Measurements from ENCODE around the gene RTKN. TPM values are rescaled to one million over a fixed set of nuclear protein-coding genes. Genes with fewer than 3 reads are reported as not detected.

The RTKN gene
- total RNA-seq, 2 donors from 2014 or later, result 36.1 to 80.8 TPM

DNA sequence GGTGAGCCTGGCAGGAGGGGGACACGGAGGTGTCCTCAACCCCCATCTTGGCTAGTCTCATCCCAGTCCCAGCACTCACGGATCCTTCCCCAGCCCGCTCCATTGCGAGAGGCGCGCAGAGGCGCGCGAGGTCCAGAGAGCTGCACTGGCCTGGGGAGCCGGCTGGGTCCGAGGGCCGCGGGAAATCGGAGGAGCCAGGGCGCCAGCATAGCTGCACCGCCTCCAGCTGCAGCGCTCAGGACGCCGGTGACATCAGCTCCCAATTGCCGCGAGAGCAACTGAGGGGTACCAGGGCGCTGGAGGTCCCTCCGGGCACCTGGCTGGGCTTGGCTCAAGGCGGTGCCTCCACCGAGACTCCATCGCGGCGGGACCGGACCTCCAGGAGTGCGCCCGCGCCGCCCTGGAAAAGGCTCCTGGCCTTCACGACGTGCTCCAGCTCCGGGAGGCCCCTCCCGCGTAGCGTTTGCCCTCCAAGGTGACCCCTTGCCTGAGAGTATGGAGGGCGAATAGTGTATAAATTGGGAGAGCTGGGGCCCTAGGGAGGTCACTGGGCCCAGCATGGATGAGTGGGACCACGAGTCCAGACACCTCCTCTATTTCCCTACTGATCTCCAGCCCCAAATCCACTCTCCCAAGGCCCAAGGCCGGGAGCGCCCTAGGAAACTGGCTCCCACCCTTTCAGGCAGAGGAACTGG is 5.5 kb downstream of the RTKN start:
- TF ChIP-seq, protein P1, sequence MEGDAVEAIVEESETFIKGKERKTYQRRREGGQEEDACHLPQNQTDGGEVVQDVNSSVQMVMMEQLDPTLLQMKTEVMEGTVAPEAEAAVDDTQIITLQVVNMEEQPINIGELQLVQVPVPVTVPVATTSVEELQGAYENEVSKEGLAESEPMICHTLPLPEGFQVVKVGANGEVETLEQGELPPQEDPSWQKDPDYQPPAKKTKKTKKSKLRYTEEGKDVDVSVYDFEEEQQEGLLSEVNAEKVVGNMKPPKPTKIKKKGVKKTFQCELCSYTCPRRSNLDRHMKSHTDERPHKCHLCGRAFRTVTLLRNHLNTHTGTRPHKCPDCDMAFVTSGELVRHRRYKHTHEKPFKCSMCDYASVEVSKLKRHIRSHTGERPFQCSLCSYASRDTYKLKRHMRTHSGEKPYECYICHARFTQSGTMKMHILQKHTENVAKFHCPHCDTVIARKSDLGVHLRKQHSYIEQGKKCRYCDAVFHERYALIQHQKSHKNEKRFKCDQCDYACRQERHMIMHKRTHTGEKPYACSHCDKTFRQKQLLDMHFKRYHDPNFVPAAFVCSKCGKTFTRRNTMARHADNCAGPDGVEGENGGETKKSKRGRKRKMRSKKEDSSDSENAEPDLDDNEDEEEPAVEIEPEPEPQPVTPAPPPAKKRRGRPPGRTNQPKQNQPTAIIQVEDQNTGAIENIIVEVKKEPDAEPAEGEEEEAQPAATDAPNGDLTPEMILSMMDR (IDR thresholded peaks at IDR 0.05), result no peak
- no peak for TF ChIP-seq POLR2A (IDR thresholded peaks at IDR 0.05)

DNA sequence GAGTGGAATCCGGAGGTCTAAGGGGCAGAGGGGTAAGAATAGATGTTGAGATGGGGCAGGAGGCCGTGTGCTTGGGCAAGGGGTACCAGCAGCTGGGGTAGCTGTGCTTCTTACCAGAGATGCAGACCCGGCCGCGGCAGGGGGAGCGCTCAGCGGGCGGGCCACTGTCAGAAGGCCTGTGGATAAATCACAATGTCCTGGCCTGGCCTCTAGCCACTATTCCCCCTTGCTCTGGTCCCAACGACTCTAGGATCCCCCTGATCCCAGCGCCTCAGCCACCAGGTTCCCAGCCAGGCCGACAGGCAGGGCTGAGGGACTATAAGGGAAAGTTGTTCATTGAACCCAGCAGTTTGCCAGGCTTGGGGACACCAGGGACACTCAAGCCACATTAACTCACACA is 11.2 kb downstream of the RTKN start:
- ATAC-seq (no peak), DNase-seq (no peak)
- no peak overlapping the region for H3K27ac ChIP-seq
- no peaks in the 10 kb centered on the region for H3K9me3 ChIP-seq
- no peaks in the 10 kb centered on the region for H3K27me3 ChIP-seq
- intact Hi-C loops (cut with DNase I), result no loop called here
- 85 to 92% methylated on average over 8 to 11 of the region's 11 CpGs for WGBS, 2 donors
- peaks cover 18 to 37% of the 10 kb centered on the region in 2 donors for H3K36me3 ChIP-seq (replicated peaks in 1 of 2; ENCODE audit: insufficient read depth in 1 of 2, low read depth in 2 of 2)
- H3K4me1 ChIP-seq, result no peaks in the 10 kb centered on the region
- TF ChIP-seq POLR2A (IDR thresholded peaks at IDR 0.05), result no peak
- TF ChIP-seq, protein P1 (IDR thresholded peaks at IDR 0.05), result no peak
- H3K4me3 ChIP-seq, result no peak overlapping the region

More for the DNA sequence above, 5.5 kb downstream of the RTKN start:
- no peak overlapping the region for H3K27ac ChIP-seq
- intact Hi-C loops (cut with DNase I), result no loop called here
- H3K4me1 ChIP-seq, result peaks cover 32% of the 10 kb centered on the region
- peaks cover 0 to 9% of the 10 kb centered on the region in 2 donors for H3K36me3 ChIP-seq (replicated peaks in 1 of 2; ENCODE audit: insufficient read depth in 1 of 2, low read depth in 2 of 2)
- 72 to 83% methylated on average over 12 to 30 of the region's 43 CpGs for WGBS, 2 donors
- no peak for DNase-seq
- no peak overlapping the region for H3K4me3 ChIP-seq
- H3K27me3 ChIP-seq, result no peaks in the 10 kb centered on the region
- no peak for ATAC-seq
- no peaks in the 10 kb centered on the region for H3K9me3 ChIP-seq

DNA sequence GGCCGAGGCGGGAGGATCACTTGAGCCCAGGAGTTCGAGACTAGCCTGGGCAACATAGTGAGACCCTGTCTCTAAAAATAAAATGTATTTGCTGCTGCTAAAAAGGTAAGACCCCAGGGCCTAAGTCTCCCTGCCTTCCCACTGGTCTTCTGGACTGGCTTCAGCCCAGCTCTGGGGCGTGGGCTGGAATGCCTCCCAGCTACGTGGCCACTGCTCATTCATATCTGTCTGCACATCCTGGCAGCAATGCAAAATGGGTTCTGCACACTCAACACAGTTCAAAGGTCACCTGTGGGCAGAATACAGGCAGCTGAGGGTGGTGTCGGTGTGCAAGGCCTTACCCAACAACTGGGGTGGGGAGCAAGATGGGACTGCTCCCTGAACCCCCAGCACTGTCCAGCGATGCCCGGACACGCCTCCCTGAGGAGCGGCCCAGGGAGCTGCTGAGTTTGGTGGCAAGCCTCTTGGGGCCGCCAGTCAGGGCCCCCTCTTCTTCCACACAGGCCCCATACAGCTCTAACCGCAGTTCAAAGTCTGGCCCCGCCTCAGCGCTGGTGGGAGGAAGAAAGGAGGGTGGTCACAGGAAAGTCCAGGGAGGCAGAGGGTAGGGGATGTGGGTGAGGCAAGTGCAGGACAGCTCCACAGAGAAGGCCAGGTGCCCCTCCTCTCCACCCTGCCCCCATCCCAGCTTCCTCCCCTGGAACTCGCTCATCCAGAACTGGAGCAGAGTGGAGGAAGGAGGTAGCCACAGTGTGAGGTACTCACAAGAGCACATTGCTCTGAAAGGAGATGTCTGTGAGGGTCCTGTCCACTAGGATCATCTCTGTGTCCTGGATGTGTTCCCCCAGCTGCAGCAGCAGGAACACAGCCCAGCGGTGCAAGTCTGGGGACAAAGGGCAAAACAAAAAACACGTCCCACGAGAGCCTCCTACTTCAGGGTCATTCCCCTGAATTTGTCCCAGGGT is 12.0 kb downstream of the RTKN start:
- TF ChIP-seq, protein P1 (IDR thresholded peaks at IDR 0.05), result no peak
- no peak for TF ChIP-seq POLR2A (IDR thresholded peaks at IDR 0.05)
- H3K4me3 ChIP-seq, result no peak overlapping the region
- H3K9me3 ChIP-seq, result no peaks in the 10 kb centered on the region
- DNase-seq (no peak), ATAC-seq (no peak)
- H3K27ac ChIP-seq, result no peak overlapping the region
- peaks cover 18 to 37% of the 10 kb centered on the region in 2 donors for H3K36me3 ChIP-seq (replicated peaks in 1 of 2; ENCODE audit: insufficient read depth in 1 of 2, low read depth in 2 of 2)
- intact Hi-C loops (cut with DNase I), result no loop called here
- no peaks in the 10 kb centered on the region for H3K4me1 ChIP-seq
- no peaks in the 10 kb centered on the region for H3K27me3 ChIP-seq
- WGBS, 2 donors, result 83 to 87% methylated on average over 16 of the region's 18 CpGs

DNA sequence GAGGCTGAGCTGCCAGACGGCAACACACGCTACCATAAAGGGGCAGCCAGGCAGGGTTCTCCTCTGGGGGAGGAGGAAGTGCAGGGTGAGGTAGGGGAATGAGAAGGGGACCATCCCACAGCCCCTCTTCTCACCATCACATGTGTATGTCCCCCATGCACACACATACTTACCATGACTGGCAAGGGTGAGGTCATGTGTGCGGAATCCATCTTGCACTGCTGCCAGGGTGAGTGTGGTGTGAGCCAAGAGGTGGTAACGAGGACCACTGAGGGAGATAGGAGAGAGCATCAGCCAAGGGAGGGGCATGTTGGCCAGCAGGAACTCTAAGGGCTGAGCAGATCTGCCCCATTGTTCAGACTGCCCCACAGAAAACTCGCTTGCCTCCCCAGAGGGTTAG is 13.1 kb downstream of the RTKN start:
- ATAC-seq, result no peak
- no peak for DNase-seq
- Histone ChIP-seq H3K4me3 (no peak overlapping the region), H3K36me3 (replicated peaks in 1 of 2; ENCODE audit: insufficient read depth in 1 of 2, low read depth in 2 of 2) (peaks cover 18 to 37% of the 10 kb centered on the region in 2 donors), H3K9me3 (no peaks in the 10 kb centered on the region), H3K4me1 (no peaks in the 10 kb centered on the region), H3K27me3 (no peaks in the 10 kb centered on the region), H3K27ac (no peak overlapping the region)
- intact Hi-C loops (cut with DNase I), result no loop called here
- 84 to 94% methylated on average over 5 of the region's 5 CpGs for WGBS, 2 donors
- TF ChIP-seq, protein P1 (IDR thresholded peaks at IDR 0.05), result no peak
- TF ChIP-seq POLR2A (IDR thresholded peaks at IDR 0.05), result no peak
